HG03460 (cell line): ENCODE data around the gene BRSK1.

Experiments
- ATAC-seq: cut with Tn5 transposase; IDR thresholded peaks from one replicate; pipeline ENCODE4 v1.9.1; 2021; ENCODE audit not compliant: unreplicated experiment

Gene BRSK1

DNA sequence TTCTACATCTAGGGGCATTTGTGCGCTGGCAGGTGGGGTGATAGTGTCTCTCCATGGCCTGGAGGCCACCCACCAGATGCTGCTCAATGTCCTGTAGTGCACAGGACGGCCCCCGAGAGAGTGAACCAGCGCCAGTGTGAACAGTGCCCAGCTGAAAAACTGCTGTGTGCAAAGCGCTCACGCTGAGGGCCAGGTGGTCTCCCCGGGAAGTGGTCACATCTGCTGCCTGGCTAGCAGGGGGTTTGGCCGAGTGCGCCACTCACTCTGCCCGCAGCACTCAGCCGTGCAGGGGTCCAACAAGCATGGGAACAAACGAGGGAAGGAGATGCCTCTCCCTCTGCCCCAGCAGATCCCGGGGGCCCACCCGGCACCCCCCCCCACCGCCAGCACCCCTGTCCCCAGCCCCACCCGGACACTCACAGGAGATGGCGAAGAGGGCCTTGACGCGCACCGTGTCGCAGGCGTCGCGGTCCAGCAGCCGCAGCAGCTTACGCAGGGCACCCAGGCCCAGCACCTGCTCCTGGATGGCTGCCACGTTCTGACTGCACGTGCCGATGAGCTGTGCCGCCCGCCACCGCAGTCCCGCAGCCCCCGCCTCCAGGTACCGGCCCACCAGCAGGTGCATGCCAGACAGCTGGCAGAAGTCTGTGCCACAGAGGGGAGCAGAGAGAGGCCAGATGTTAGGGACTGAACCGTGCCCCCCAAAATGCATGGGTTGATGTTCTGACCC lies 9.7 kb upstream of the BRSK1 start:
- ATAC-seq = no peak

DNA sequence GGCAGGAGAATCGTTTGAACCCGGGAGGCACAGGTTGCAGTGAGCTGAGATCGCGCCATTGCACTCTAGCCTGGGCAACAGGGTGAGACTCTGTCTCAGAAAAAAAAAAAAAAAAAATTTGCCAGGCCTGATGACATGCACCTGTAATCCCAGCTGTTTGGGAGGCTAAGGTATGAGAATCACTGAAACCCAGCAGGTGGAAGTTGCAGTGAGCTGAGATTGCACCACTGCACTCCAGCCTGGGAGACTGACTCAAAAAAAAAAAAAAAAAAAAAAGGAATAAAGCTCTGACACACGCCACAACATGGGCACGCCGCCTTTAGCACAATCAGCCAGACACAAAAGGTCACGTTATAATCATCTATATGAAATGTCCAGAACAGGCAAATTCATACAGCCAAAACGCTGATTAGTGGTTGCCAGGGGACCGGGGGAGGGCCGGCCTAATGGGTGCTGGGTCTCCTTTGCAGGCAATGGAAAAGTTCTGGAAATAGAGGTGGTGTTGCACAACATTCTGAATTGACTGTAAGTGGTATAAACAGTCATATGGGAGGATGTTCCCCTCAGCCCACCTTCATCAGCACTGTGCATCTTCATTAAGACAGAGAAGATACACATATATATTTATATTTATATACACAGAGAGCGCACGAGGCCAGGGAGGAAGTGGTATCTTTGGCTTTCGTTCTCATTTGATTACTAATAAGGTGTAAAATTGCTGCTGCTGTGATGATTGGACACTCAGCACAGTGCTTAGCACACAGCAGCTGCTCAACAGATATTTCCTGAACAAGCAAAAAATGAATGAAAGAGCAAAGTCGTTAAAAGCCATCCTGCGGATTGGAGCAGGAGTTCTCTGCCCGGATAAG lies 7.7 kb upstream of the BRSK1 start:
- ATAC-seq = peak; percentile 37

DNA sequence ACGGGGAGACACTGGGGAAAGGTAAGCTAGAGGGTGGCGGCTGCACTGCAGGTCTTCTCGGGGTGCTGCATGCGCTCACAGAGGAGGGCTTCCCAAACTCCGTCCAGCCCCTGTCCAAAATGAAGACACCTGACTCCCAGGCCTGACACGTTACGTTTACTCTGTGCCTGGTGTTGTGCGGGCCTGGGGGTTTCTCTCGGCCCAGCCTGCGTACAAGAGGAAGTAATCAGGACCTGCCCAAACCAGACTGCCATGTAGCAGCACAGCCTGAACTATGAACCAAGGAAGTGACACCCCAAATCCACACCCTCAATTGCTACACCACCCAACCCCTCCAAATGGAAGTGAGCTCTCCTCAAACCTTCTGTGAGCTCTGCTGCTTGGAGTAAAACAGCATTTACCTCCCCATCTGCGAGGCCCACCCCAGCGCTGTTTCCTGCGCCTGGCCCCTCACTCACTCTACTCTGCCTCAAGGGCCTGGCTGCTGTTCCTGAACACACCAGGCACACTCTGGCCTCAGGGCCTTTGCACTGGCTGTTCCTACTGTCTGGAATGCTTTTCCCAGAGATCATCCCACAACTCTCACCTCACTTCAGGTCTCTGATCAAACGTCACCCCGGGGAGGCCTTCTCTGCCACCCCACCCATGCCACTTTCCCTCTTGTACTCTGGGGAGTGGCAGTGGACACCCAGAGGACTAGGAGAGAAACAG lies 6.9 kb upstream of the BRSK1 start:
- peak; percentile 10 for ATAC-seq

DNA sequence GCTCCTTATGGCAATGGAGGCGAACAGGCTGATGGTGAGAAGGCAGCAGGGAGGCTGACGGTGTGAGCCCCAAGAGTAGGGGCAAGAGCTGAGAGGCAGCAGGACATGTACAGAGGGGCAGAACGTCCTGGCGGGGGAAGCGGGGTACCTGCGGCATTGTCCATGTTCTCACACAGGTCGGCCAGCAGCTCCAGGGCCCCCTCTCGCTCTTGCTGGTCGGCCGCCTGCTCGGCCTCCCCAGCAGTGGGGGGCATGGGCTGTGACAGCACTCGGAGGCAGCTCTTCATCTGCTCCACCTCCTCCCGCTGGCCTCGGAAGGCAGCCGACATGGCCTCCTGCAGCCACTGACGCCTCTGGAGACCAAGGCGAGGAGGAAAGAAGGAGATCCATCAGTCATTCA lies 6.3 kb upstream of the BRSK1 start:
- no peak for ATAC-seq

DNA sequence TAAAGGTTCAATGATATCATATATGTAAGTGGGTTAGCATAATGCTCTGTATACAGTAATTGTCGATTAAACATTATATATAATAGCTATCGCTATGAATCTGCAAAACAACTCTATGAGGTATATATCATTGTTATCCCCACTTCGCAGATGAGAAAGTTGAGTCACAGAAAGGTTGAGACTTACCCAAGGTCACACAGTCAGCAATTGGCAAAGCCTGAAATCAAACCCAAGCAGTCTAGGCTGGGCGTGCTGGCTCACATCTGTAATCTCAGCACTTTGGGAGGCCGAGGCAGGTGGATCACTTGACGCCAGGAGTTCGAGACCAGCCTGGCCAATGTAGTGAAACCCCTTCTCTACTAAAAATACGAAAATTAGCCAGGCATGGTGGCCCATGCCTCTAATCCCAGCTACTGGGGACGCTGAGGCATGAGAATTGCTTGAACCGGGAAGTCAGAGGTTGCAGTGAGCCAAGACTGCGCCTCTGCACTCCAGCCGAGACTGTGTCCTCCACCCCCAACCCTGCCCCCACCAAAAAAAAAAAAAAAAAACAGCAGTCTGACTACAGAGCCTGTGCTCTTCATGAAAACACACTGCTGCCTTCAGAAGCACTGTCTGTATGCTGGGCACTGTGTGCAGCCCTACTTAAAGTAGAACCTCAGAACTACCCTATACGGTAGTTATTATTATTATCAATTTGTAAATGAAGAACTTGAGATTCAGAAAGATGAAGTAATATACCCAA lies 5.2 kb upstream of the BRSK1 start:
- no peak for ATAC-seq

DNA sequence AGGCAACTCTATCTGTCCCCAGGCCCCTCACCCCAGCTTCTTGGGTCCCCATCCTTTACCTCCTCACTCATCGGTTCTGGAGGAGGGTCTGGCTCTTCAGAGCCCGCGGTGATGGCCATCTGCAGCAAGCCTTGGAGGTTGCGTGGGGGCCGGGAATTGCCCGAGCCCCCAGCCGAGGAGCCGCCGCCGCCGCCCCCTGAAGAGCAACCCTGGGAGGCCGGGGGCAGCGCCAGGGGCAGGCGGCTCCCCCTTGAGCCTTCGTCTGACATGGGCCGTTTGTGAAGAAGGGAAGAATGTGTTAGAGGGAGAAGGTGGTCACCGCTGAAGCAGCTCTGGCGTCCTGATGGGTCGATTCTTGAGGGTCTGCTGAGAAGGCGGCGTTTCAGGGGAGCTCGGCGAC lies 4.5 kb upstream of the BRSK1 start:
- no peak for ATAC-seq

DNA sequence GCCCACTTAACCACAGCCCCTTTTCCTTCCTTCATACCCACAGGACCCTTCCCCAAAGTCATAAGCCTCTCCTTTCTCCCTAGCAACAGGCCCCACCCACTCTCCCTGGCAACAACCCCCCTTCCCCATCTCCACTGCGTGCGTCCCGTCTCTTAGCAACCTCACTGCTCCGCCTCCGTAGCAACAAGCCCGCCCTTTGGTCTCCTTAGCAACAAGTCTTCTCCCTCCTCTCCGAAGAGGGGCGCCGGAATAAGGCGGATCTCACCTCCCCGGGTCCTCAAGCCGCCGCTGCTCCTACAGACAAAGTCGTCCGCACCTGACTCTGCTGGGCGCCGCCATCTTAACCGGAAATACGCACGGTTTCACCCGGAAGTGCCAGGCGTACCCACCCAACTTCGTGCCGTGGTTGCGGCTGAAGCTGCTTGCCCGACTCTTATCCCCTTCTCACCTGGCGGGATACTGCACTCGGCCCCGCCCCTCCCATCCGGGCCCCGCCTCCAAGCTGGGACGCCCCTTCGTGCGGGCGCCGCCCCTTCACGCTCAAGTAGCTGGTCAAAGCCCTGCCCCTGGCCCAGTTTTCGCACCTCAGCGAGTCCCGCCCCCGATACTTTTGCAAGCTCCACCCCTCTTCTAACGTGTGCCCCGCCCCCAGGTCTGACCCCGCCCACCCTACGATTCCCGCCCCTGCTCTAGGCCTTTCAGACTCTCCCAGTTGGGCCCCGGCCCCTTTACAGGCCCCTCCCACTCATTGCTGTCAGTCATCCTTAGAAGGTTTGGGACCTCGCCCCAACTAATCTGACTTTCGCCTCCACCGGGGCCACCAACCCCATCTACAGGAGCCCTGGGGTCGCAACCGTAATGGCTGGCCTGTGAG lies 3.8 kb upstream of the BRSK1 start, which contains the start of gene HSPBP1:
Gene HSPBP1, minus strand, starts transcription at position 341 of the 874 bp plus-strand sequence. CDS start 502 bp downstream, outside the sequence.
- peak; percentile 64 for ATAC-seq

DNA sequence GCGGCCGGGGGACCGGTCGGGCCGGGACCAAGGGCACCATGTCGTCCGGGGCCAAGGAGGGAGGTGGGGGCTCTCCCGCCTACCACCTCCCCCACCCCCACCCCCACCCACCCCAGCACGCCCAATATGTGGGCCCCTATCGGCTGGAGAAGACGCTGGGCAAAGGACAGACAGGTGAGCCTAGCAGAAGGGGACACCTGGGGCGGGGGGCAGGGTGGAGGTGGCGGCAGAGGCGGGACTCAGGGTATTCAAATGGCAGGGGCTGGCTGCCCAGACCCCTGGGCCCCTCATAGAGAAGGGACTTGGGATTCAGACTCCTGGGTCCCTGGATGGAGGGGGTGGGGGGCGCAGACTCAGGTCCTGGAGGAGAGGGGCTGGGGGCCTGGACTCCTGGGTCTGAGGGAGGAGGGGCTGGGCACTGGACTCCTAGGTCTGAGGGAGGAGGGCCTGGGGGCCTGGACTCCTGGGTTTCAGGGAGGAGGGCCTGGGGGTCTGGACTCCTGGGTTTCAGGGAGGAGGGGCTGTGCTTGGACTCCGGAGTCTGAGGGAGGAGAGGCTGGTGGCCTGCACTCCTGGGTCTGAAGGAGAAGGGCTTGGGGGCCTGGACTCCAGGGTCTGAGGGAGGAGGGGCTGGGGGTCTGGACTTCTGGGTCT lies 735 bp downstream of the BRSK1 start:
- no peak for ATAC-seq

DNA sequence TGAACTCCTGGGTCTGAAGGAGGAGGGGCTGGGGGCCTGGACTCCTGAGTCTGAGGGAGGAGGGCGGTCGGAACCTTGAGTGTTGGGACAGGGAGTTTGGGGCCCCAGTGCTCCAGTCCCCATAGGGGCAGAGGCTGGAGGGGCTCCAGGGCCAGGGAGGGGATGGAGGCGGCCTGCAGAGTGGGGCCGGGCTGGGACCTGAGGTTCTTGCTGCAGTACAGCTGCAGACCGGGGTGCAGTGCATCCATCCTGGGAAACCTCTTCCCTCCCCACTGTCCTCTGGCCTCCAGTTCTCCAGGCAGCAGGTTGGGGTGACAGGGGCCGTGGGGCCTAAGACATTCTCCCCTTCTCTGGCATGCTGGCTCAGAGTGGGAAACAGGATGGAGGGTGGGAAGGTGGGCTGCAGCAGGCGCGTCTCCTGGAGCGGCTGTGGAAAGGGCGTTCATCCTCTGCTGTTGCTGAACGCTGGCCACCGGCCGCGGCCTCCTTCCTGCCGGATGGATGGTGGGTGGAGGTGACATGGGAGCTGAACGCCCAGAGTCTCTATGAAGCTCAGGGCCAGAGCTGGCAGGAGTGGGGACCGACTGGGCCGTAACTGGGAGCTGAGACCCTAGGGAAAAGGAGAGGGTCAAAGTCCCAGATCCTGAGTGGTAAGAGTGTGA lies 1.6 kb downstream of the BRSK1 start:
- ATAC-seq = no peak

DNA sequence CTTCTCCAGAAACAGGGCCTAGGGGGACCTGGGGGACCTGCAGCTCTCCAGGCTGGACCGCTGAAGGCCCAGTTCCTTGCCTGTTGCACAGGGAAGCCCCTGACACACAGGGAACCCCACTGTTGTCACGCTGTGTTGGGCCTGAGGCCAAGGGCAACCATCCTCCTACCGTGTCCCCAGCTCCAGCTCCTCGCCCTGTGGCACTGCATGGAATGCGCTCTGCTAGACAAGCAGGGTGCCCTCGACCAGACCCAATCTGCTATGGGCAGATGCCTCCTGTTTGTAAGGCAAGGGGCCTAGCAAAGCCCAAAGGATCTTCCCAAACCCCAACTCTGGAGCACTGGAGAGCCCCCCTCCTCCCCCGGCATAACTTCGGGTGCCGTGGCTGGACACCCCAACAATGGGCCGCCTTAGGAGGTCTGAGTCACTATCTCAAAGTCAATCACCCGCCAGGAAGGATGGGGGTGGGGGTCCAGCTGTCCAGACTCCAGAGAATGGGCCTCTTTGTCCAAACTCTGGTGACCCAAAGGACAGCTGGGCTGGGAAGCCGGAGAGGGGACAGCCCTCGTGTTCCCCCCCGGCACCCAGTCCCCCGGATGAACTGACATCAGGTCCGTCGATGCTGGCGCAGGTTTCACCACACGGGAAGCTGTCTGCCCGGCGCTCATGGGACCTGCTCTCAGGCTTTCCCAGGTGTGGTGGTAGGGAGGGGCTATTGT lies 3.7 kb downstream of the BRSK1 start:
- no peak for ATAC-seq

DNA sequence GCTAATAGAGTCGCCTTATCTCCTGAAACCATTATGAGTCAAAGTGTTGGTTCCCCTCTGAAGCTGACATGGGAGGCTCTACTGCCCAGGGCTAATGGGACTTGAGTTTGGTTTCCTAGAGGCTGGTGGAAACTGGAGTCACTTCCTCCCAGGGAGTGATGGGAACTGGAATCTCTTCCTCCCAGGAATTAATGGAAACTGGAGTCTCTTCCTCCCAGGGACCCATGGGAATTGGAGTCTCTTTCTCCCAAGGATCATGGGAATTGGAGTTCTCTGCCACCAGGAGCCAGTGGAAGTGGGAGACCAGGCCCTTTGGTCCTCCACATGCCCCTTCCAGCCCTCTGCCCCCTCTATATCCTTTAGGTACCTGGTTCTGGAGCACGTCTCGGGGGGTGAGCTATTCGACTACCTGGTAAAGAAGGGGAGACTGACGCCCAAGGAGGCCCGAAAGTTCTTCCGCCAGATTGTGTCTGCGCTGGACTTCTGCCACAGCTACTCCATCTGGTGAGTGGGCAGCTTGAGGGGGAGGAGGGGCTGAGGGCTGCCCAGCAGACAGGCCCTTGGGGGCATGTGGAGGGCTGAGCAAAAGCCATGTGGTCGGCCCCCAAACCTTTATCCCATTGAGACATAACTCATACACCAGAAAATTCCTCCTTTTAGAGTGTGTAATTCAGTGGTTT lies 5.5 kb downstream of the BRSK1 start:
- no peak for ATAC-seq

DNA sequence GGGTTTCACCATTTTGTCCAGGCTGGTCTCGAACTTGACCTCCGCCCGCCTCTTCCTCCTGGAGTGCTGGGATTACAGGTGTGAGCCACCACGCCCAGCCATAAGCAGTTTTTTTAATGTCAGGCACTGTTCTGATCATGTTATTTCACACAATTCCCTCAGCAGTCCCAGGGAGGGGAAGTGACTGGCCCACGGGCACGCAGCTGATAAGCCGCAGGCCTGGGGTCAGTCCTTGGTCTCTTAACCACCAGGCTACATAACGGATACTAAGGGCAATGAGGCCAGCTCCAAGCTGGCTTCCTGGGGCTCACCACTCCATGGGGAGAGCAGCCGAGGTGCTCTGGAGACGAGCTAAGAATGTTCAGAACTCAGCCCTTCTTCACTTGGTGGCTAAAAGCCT lies 13.5 kb downstream of the BRSK1 start:
- no peak for ATAC-seq

DNA sequence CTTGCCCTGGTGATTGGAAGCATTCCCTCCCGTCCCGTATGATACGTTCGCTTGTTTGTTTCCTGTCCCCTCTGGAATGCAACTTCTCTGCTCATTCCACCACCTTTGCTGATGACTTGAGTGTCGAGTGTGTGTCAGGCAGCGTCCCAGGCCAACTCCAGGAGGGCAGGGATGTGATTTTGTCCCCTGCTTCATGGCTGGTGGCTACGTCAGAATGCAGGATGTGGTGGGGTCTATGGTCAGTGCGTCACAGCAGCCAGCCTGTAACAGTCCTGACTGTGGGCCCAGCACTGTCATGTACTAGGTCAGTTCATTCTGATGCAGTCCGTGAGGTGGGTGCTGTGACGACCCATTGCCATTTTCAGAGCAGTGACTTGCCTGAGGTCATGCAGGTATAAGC lies 16.2 kb downstream of the BRSK1 start:
- no peak for ATAC-seq

DNA sequence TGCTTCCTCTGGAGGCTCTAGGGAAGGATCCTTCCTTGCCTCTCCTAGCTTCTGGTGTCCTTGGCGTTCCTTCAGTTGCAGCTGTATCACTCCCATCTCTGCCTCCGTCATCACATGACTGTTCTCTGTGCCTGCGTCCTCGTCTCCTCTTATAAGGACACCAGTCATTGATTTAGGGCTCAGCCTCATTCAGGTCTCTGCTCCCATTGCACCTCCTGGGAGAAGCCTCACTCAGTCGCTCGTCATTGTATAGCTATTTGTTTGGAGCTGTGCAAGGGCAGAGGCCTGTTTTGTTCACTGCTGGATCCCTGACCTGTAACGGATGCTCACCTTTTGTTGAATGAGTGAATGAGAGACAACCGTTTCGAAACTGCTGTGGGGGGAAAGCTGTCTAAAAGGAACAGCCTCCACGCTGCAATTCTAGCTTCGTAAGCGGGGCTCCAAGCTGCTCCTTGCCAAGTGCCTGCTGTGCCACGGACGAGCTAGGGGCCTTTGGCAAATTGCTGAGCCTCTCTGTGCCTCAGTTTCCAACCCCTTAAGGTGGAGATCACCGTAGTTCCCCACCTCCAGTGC lies 17.2 kb downstream of the BRSK1 start:
- ATAC-seq = no peak

DNA sequence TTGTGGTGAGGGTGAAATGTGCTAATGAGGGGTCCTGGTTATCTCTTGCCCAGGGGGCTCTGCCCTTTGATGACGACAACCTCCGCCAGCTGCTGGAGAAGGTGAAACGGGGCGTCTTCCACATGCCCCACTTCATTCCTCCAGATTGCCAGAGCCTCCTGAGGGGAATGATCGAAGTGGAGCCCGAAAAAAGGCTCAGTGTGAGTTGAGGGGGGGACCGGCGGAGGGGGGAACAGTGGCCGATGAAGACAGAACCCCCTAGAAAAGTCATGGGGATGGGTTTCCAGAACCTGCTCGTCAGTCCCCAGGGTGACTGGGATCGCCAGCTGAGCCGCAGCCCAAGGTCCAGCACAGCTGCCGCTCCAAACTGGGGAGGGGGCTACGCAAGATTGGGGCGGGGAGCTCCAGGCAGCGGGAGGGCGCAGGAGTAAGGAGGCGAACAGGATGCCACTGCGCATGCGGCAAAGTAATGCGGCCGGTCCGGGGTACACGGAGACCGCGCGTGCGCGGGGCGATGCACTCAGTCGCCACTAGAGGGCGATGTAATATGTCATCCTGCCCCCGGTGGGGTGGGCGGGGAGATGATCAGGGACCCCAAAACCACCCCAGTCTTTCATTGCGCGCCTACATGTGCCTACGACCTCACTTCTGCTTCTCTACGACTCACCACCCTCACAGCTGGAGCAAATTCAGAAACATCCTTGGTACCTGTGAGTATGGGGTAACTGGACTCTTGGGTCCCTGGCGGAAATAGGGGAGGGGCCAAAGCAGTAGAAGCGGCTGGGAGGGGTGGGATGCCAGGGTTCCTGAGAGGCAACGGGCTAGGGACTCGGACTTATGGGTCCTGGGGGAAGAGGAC lies 17.9 kb downstream of the BRSK1 start:
- ATAC-seq = no peak

DNA sequence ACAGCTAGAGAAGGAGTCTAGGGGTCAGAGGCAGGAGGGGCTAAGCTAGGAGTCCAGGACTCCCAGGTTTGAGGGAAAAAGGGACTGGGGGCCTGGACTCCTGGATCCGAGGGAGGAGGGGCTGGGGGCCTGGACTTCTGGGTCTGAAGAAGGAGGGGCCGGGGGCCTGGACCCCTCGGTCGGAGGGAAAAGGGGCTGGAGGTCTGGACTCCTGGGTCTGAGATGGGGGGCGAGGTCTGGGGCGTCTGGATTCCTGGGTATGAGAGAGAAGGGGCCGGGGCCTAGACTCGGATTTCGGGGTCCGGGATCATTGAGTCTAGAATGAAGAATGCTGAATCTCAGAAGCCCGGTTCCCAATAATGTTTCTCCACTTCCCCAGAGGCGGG lies 18.5 kb downstream of the BRSK1 start:
- ATAC-seq = no peak
